Measurements from ENCODE around the gene LDLRAD4.
A peak's percentile ranks its signal among the peaks of the same experiment; 100 is the strongest.

Gene LDLRAD4

GRCh38 chr18:13491138-13491537 is 272.6 kb downstream of the LDLRAD4 start:
- no peak for DNase-seq (ENCODE audit: low spot score)

- no peak for DNase-seq (ENCODE audit: low spot score)
Observed at GRCh38 chr18:13492314-13492713, 273.8 kb downstream of the LDLRAD4 start.

- no peak for DNase-seq (ENCODE audit: low spot score)
Observed at GRCh38 chr18:13493079-13493478, 274.5 kb downstream of the LDLRAD4 start.

DNA sequence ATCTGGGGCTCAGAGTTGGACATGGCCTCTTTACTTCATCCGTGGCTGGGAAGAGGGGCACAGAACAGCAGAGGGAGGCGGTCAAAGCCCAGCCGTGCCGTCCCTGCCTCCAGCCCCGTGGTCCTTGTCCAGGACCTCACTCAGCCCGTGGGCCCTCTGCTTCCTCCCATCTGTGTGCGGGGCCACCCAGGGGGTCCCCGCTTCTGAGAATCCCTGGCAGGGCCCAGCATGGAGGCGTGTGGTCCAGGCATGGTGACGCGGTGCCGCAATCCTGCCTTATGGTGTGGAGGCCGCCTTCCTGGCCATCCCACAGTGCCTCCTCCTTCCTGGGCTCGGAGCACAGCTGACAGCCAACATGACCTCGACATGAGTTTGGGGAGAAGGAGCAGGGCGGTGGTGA is 275.2 kb downstream of the LDLRAD4 start:
- DNase-seq (ENCODE audit: low spot score), result no peak

GRCh38 chr18:13494871-13495445 is 276.4 kb downstream of the LDLRAD4 start:
- no peak for DNase-seq (ENCODE audit: low spot score)

GRCh38 chr18:13495961-13496360 is 277.4 kb downstream of the LDLRAD4 start:
- no peak for DNase-seq (ENCODE audit: low spot score)

GRCh38 chr18:13496691-13497281 is 278.2 kb downstream of the LDLRAD4 start:
- no peak for DNase-seq (ENCODE audit: low spot score)

GRCh38 chr18:13499803-13500202 is 281.2 kb downstream of the LDLRAD4 start:
- no peak for DNase-seq (ENCODE audit: low spot score)

DNA sequence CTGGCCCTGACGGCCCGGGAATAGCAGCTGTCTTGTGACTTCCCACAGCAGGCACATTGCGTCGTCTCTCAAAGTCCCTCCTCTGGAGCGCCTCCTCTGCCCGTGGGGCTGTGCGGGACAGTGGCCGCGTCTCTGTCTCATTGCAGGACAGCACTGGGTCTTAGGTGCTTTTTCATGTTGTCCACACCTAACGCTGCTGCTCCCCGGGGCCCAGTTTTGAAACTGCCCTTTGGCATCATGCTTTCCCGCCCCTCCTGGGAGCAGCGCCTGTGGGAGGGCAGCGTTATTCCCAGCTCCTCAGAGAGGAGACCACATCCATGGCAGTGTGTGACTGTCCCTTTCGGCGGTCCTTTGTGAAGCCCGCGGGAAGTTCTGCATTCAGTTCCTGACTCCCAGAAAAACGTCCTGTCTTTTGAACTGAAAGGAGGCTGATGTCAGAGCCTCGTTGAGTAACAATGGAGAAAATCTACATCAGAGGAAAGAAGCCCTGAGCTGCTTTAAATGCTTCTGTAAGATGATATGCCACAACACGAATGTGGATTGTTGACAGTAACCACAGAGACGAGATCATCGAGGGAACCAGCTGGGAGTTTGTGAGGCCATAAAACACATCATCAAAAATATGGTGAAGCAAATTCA is 281.8 kb downstream of the LDLRAD4 start:
- no peak for DNase-seq (ENCODE audit: low spot score)

GRCh38 chr18:13500869-13501542 is 282.4 kb downstream of the LDLRAD4 start:
- no peak for DNase-seq (ENCODE audit: low spot score)

GRCh38 chr18:13501543-13501887 is 283.0 kb downstream of the LDLRAD4 start:
- no peak for DNase-seq (ENCODE audit: low spot score)

GRCh38 chr18:13501891-13502290 is 283.3 kb downstream of the LDLRAD4 start:
- peak; percentile 39 for DNase-seq (ENCODE audit: low spot score)

DNA sequence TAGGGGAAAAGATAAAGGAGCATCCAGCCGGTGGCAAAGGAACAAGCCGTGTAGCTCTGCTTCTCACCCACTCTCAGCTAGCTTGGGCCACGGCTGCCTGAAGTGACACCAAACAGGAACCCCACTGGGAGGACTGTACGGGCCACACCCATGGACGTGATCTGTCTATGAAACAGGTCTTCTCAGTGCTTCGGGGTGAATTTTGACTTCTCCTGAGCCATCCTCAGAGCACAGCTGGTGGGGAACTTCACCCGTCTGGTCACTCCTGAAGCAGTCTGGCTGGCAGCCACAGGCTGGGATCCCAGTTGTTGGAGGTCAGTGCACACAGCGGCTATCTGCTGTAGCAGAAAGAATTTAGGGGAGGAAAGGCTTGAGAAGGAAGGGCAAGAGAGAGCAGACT is 284.0 kb downstream of the LDLRAD4 start:
- no peak for DNase-seq (ENCODE audit: low spot score)

- no peak for DNase-seq (ENCODE audit: low spot score)
Observed at GRCh38 chr18:13503836-13504235, 285.3 kb downstream of the LDLRAD4 start.

DNA sequence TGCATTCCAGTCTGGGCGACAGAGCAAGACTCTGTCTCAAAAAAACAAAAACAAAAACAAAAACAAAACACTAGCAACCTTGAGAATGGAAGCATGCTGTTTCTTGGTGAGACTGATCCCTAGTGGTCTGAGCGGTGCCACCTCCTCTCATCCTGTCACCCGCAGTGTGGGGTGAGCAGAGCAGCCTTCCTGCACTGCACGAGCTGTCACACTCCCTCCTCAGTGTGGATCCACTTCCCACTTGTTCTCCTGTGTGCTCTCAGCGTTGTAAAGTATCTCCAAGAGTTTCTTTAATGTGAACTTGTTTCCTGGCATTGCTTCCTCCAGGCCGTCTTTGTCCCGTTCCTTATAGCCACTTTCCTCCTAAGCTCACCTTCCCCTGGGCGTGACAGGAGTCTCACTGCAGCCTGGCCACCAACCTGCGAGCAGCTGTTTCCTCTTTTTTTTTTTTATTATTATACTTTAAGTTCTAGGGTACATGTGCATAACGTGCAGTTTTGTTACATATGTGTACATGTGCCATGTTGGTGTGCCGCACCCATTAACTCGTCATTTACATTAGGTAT is 287.3 kb downstream of the LDLRAD4 start:
- DNase-seq (ENCODE audit: low spot score), result no peak

DNA sequence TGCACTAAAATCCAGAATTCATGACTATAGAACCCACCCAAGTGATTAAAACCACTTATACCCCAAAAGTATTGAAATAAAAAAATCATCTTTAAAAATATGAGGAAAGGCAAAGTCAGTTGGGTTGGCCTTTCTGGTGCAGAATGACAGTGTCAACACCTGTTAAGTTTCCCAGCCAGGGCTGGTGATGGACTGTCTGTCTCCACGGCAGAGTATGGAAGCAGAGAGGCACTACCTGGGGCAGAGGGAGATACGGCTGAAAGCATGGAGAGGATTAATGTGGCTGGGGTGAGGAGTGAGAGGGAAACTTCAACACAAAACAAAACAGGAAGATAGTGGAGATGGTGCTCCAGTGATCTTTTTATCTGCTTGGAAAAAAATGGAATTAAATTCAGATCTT is 292.0 kb downstream of the LDLRAD4 start:
- no peak for DNase-seq (ENCODE audit: low spot score)

DNA sequence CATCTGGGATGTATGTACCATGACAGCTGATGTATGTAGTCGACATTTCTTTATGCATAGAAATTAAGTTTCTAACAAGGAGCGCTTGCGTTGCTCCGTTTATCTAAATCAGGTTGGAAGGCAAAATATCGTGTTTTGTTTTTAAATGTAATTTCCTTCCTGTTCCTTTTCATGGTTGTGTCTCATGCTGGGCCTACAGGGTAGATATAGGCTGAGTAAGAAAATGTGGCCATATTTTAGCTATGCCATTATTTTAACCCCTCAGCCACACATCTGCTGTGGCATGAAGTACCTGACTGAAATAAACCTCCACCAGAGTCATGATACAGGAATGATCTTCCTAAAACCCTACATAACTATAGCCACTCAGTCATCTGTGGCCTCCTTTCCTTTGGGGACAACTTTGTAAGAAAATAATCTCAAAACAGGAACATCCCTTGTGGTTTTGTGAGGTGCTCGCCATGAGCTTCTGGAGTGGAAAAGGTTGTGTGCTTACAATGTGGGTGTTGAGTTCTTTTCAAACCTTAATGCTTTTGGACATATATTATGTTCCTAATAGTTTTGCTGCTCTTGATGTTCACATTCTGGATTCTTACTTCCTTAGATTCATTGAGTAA is 293.5 kb downstream of the LDLRAD4 start:
- no peak for DNase-seq (ENCODE audit: low spot score)

DNA sequence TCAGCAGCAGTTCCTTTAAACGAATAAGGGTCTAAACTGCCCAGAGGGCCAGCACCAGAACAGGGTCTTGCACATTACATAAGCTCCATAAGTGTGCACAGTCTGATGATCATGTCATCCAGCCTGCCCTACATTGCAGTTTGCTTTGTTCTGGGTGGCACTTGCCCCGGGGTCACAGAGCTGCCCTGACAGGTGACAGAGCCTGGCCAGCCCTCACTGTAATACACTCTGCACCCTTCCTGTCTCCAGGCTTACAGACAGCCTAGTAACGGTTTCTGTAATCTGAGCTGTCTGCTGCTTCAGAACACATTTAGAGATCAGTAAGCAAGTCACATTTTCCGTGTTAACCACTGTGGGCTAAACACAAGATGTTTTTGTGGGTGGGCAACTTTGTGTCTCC is 294.5 kb downstream of the LDLRAD4 start:
- DNase-seq (ENCODE audit: low spot score), result no peak

- DNase-seq (ENCODE audit: low spot score), result no peak
Observed at GRCh38 chr18:13513481-13513880, 294.9 kb downstream of the LDLRAD4 start.

- no peak for DNase-seq (ENCODE audit: low spot score)
Observed at GRCh38 chr18:13514558-13514957, 296.0 kb downstream of the LDLRAD4 start.

- DNase-seq (ENCODE audit: low spot score), result no peak
Observed at GRCh38 chr18:13516855-13517254, 298.3 kb downstream of the LDLRAD4 start.

- DNase-seq (ENCODE audit: low spot score), result no peak
Observed at GRCh38 chr18:13517369-13517768, 298.8 kb downstream of the LDLRAD4 start.

DNA sequence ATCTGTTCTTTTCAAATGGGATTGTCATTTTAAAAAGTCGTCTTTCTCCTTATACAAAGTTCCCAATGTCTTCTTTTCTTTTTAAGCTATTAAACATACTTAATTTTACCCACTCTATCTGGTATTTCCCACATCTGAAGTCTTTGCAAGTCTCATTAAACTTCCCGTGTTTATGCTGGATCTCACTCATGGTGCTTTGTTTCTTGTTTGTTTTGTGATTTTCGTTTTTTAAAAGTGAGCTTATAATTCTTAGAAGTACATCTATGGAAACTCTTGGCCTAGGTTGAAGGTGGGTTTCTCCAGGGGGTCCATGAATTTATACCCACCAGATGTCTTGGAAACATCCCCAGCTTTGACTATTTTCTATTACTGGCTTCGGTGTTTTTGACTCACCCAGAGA is 299.8 kb downstream of the LDLRAD4 start:
- DNase-seq (ENCODE audit: low spot score), result no peak

Measured in germinal center (tissue), 1 donor.